OCI-LY7 (cell line): ENCODE results near the gene EYA2.

Experiments used
- EZH2phosphoT487 ChIP-seq: fragments of 200-600 bp; sonication (generic); IDR thresholded peaks from 2 replicates; pipeline ENCODE4 v1.6.1; 2018; ENCODE audit warnings: low read depth, borderline replicate concordance, mild to moderate bottlenecking, mixed run types, antibody characterized with exemption, low read length, moderate library complexity, mixed read lengths
- TF ChIP-seq, protein P1 (sequence below): fragments of 200-600 bp; sonication (generic); conservative IDR thresholded peaks from 2 replicates; pipeline ENCODE4 v1.5.1; 2014; ENCODE audit warnings: mild to moderate bottlenecking, antibody characterized with exemption, low read length, moderate library complexity, mixed read lengths

DNA sequence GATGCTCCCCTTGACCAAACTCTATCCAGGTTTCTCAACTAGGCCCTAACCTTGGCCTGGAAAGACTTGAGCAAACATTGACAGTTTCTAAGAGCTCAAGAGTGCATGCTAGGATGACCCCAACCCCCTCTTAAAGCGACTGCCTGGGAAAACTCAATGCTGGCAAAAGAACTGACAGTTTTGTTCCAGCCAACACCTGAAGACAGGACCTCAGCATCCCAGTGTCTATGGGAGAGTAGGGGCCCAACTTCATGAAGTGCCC lies 341.9 kb downstream of the EYA2 start:
- TF ChIP-seq, protein P1, sequence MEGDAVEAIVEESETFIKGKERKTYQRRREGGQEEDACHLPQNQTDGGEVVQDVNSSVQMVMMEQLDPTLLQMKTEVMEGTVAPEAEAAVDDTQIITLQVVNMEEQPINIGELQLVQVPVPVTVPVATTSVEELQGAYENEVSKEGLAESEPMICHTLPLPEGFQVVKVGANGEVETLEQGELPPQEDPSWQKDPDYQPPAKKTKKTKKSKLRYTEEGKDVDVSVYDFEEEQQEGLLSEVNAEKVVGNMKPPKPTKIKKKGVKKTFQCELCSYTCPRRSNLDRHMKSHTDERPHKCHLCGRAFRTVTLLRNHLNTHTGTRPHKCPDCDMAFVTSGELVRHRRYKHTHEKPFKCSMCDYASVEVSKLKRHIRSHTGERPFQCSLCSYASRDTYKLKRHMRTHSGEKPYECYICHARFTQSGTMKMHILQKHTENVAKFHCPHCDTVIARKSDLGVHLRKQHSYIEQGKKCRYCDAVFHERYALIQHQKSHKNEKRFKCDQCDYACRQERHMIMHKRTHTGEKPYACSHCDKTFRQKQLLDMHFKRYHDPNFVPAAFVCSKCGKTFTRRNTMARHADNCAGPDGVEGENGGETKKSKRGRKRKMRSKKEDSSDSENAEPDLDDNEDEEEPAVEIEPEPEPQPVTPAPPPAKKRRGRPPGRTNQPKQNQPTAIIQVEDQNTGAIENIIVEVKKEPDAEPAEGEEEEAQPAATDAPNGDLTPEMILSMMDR, result no peak
- TF ChIP-seq EZH2phosphoT487, result no peak
